Endodermal cell (in vitro differentiated cells): ENCODE data around the gene ZNF574. TPM values are rescaled to one million over a fixed set of nuclear protein-coding genes. Genes with fewer than 3 reads are reported as not detected.

Experiments
- DNase-seq: peaks from one replicate; pipeline ENCODE4 v3.0.0-alpha.2; 2017
- H3K27ac ChIP-seq: 2 replicates; pipeline ENCODE4 v1.5.1; 2013; ENCODE audit warnings: mild to moderate bottlenecking, low read depth, low read length, moderate library complexity
- H3K27me3 ChIP-seq: 2 replicates; pipeline ENCODE4 v1.6.1; 2013; ENCODE audit warnings: mild to moderate bottlenecking, low read length, moderate library complexity; ENCODE audit not compliant: insufficient read depth, control insufficient read depth, poor library complexity, severe bottlenecking
- H3K36me3 ChIP-seq: 2 replicates; pipeline ENCODE4 v1.7.0; 2013; ENCODE audit warnings: mild to moderate bottlenecking, low read length, moderate library complexity; ENCODE audit not compliant: control insufficient read depth, insufficient read depth
- H3K4me1 ChIP-seq: one replicate; pipeline ENCODE4 v1.7.0; 2013; ENCODE audit warnings: low read length; ENCODE audit not compliant: control insufficient read depth, insufficient read depth
- H3K4me3 ChIP-seq: 2 replicates; pipeline ENCODE4 v1.5.1; 2013; ENCODE audit warnings: mild to moderate bottlenecking, low read length, moderate library complexity
- H3K9ac ChIP-seq: 2 replicates; pipeline ENCODE4 v1.6.1; 2013; ENCODE audit warnings: mild to moderate bottlenecking, low read length, moderate library complexity; ENCODE audit not compliant: poor library complexity, severe bottlenecking; ENCODE audit errors: extremely low read depth
- H3K9me3 ChIP-seq: 2 replicates; pipeline ENCODE4 v1.6.1; 2013; ENCODE audit warnings: mild to moderate bottlenecking, low read length, moderate library complexity; ENCODE audit not compliant: control insufficient read depth
- H3K27ac Mint-ChIP-seq: 2 replicates; pipeline ENCODE4 v1.8.0; 2020; ENCODE audit warnings: mixed read lengths
- H3K27me3 Mint-ChIP-seq: 2 replicates; pipeline ENCODE4 v1.8.0; 2021; ENCODE audit warnings: mild to moderate bottlenecking, mixed read lengths; ENCODE audit not compliant: insufficient read depth
- H3K36me3 Mint-ChIP-seq: 2 replicates; pipeline ENCODE4 v1.8.0; 2020; ENCODE audit warnings: low read depth, mixed read lengths
- H3K4me1 Mint-ChIP-seq: 2 replicates; pipeline ENCODE4 v1.8.0; 2020; ENCODE audit warnings: mixed read lengths
- H3K4me3 Mint-ChIP-seq: 2 replicates; pipeline ENCODE4 v1.8.0; 2020; ENCODE audit warnings: mild to moderate bottlenecking, moderate library complexity, mixed read lengths
- H3K9me3 Mint-ChIP-seq: 2 replicates; pipeline ENCODE4 v1.8.0; 2020; ENCODE audit warnings: mild to moderate bottlenecking, mixed read lengths
- CTCF ChIP-seq: fragments of 200-600 bp; sonication (generic); conservative IDR thresholded peaks from 2 replicates; pipeline ENCODE4 v1.5.0; 2021; ENCODE audit warnings: antibody characterized with exemption, mild to moderate bottlenecking
- WGBS, 2 experiments: methylation state at CpG; one replicate each; pipeline versions ENCODE4 v1.1.5 to v1.1.7; 2013; ENCODE audit warnings: missing lambda C conversion rate in 2 of 2, mixed read lengths in 1 of 2; ENCODE audit not compliant: insufficient coverage in 1 of 2, insufficient read length in 1 of 2; 5-methylcytosine and 5-hydroxymethylcytosine counted together
- total RNA-seq, 2 donors: library from RNA; stranded (reverse); fragmentation: NEBNext Ultra II Directional in 1 of 2; extraction: Animal tissue kit (Norgen Biotek cat#: 25700) in 1 of 2; gene quantifications; 2 replicates in 1 of 2; 3 replicates in 1 of 2; pipeline ENCODE4 v1.2.1, GENCODE V29; 2021

The ZNF574 gene
- total RNA-seq, 2 donors from 2014 or later, result 20.9 to 22.1 TPM

- Histone ChIP-seq H3K27me3 (peaks cover 13% of the 10 kb centered on the region), H3K9me3 (no peaks in the 10 kb centered on the region), H3K4me1 (no peaks in the 10 kb centered on the region), H3K9ac (no peak overlapping the region), H3K27ac (no peak overlapping the region), H3K4me3 (no peak overlapping the region), H3K36me3 (no peaks in the 10 kb centered on the region)
- Mint-ChIP-seq H3K4me1 (peaks cover 9% of the 10 kb centered on the region), H3K27me3 (peaks cover 16% of the 10 kb centered on the region), H3K4me3 (no peak overlapping the region), H3K36me3 (no peaks in the 10 kb centered on the region), H3K27ac (no peak overlapping the region), H3K9me3 (no peaks in the 10 kb centered on the region)
- DNase-seq, result no peak
- no peak for TF ChIP-seq CTCF
- WGBS, 2 experiments, result 90% methylated on average over 1 of the region's 3 CpGs; no CpG with 5 or more reads in 1 of the 2 experiments
Measured at GRCh38 chr19:42109896-42110295, 33.9 kb downstream of the ZNF574 start.

- H3K27ac ChIP-seq, result no peak overlapping the region
- DNase-seq, result no peak
- H3K36me3 Mint-ChIP-seq, result no peaks in the 10 kb centered on the region
- 91% methylated on average over 1 of the region's 1 CpG; no CpG with 5 or more reads in 1 of the 2 experiments for WGBS, 2 experiments
- H3K9ac ChIP-seq, result no peak overlapping the region
- H3K4me3 Mint-ChIP-seq, result no peak overlapping the region
- TF ChIP-seq CTCF, result no peak
- H3K27me3 ChIP-seq, result peaks cover 10% of the 10 kb centered on the region
- no peaks in the 10 kb centered on the region for H3K9me3 Mint-ChIP-seq
- peaks cover 10% of the 10 kb centered on the region for H3K27me3 Mint-ChIP-seq
- peaks cover 9% of the 10 kb centered on the region for H3K4me1 Mint-ChIP-seq
- H3K27ac Mint-ChIP-seq, result no peak overlapping the region
- no peak overlapping the region for H3K4me3 ChIP-seq
- no peaks in the 10 kb centered on the region for H3K4me1 ChIP-seq
- no peaks in the 10 kb centered on the region for H3K36me3 ChIP-seq
- H3K9me3 ChIP-seq, result no peaks in the 10 kb centered on the region
Measured at GRCh38 chr19:42110658-42111057, 34.7 kb downstream of the ZNF574 start.

GRCh38 chr19:42111384-42111783 lies 35.4 kb downstream of the ZNF574 start:
- H3K4me1 Mint-ChIP-seq, result peaks cover 9% of the 10 kb centered on the region
- peaks cover 4% of the 10 kb centered on the region for H3K27me3 Mint-ChIP-seq
- H3K9me3 Mint-ChIP-seq, result no peaks in the 10 kb centered on the region
- Histone ChIP-seq H3K9ac (no peak overlapping the region), H3K27me3 (peaks cover 3% of the 10 kb centered on the region), H3K9me3 (no peaks in the 10 kb centered on the region), H3K4me1 (no peaks in the 10 kb centered on the region), H3K4me3 (no peak overlapping the region), H3K36me3 (no peaks in the 10 kb centered on the region), H3K27ac (no peak overlapping the region)
- no peak overlapping the region for H3K4me3 Mint-ChIP-seq
- no peaks in the 10 kb centered on the region for H3K36me3 Mint-ChIP-seq
- WGBS, 2 experiments, result 92 to 100% methylated on average over 1 of the region's 1 CpG
- no peak for DNase-seq
- TF ChIP-seq CTCF, result no peak
- H3K27ac Mint-ChIP-seq, result no peak overlapping the region
